ENCODE measurements around the gene SYNE2.
"Not testable (repeated sequence)": the region's sequence is repeated elsewhere in the genome, so short reads cannot be mapped to it uniquely, and the experiment has no call there.

SYNE2 gene

DNA sequence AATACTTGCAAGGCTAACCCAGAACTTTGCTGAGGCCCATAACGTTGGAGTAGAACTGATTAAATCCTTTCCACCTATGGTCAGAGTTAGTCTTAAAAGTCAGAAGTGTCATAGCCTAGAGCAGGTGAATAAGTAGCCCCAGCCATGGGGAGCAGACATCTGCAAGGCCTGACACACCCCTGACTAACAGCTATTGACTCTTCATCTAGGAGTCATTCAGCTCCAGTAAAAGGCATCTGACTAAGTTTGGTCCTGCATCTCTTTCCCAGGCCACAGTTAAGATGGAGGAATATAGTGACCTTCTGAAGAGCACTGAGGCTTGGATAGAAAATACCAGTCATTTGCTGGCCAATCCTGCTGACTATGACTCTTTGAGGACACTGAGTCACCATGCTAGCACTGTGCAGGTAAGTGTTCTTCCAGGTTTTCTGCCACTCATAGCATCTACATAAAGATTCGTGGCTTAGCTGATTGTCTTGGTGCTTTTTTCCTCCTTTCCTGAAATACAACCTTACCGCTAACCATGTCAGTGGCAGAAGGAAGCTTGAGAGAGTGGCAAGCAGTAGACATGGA, 228.5 kb downstream of the SYNE2 start:
- no peak for DNase-seq (ENCODE audit: low read depth in 2 of 2)

GRCh38 chr14:64082837-64083236, 230.0 kb downstream of the SYNE2 start:
- no peak for DNase-seq (ENCODE audit: low read depth in 2 of 2)

DNA sequence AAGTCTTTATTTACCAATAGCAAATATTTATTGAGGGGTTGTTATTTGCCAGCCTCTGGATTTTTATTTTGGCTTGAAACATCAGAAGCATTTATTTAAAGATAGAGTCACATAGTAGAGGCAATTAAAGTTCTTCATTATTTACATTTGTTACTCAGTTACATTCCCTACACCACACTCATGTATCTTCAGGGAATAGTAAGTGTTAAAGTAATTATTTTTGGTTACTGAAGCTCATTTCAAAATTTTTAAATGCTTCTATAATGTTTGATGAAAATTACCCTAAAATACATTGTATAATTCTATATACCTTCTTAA, 235.8 kb downstream of the SYNE2 start:
- DNase-seq (ENCODE audit: low read depth in 2 of 2), result no peak

DNA sequence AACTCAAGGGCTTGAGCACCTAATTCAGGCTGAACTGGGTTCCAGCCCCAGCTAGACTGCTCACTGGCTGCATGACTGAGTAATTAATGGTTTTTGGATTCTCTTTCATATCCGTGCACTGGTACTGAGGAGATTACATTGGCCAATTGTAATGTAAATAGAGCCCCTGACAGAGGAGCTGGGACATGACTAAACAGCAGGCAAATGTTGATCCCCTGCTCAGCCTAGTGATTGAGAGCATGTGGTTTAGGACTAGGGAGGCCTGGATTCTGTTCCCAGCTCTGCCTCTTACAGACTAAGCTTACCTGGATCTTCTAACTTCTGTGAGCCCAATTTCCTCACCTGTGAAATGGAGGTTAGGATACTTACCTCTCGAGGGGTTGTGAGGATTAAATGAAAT, 237.1 kb downstream of the SYNE2 start:
- no peak for DNase-seq (ENCODE audit: low read depth in 2 of 2)

DNA sequence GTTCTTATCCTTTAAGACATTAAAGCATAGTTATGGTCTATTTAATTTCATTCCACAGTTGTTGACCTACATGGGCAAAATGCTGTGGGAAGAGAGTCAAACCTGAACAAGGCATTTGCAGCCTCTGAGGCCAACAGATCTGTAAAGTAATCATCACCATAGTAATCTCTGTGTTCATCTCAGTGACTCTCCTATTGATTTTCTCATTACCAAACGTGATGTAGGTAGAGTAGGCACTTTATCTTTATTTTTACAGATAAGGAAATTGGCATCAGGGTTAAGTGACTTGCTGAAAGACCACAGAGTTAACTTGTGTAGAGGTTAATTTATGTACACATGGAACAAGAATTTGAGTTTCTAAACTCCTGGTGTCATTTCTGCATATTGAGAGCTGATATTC, 238.4 kb downstream of the SYNE2 start:
- DNase-seq (ENCODE audit: low read depth in 2 of 2), result no peak

- no peak for DNase-seq (ENCODE audit: low read depth in 2 of 2)
Observed at GRCh38 chr14:64092338-64092737, 239.5 kb downstream of the SYNE2 start.

- no peak for DNase-seq (ENCODE audit: low read depth in 2 of 2)
Observed at GRCh38 chr14:64092940-64093339, 240.1 kb downstream of the SYNE2 start.

GRCh38 chr14:64095620-64096019, 242.8 kb downstream of the SYNE2 start:
- no peak for DNase-seq (ENCODE audit: low read depth in 2 of 2)

DNA sequence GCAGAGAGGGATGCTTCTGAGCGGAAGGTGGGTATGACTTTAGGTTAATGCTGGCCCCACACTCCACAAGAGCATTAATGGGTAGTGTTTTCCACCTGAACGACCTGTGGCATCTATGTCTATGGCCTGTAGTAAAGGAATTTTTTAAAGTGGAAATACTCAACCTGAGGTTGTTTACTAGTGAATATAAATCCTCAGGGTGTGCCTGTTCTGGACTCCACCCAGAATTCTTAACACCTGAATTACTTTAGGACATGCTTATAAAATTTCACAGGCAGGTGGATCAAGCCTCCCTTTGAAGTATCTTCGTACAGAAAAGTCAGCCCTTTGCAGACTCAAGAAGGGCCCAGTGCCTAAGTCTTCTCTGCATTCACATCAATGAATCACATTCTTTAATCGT, 245.3 kb downstream of the SYNE2 start:
- DNase-seq (ENCODE audit: low read depth in 2 of 2), result no peak

- DNase-seq (ENCODE audit: low read depth in 2 of 2), result no peak
Observed at GRCh38 chr14:64107438-64107837, 254.6 kb downstream of the SYNE2 start.

- no peak for DNase-seq (ENCODE audit: low read depth in 2 of 2)
Observed at GRCh38 chr14:64109819-64110554, 257.2 kb downstream of the SYNE2 start.

DNA sequence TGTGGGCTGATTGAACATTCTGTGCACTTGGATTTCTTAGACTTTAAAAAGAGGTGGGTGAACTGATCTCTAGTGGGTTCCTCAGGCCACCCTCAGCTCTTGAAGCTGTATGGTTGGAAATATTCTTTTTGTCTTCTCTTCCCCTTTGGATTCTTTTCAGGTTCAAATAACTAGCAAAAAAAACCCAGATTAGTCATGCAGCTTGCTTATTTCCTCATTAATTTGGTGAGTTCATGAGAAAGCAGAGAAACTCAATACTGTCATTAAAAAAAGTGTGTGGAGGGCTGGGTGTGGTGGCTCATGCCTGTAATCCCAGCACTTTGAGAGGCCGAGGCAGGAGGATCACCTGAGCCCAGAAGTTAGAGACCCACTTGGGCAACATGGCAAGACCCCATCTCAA, 258.0 kb downstream of the SYNE2 start:
- DNase-seq (ENCODE audit: low read depth in 2 of 2), result no peak

- no peak for DNase-seq (ENCODE audit: low read depth in 2 of 2)
Observed at GRCh38 chr14:64112867-64113678, 260.3 kb downstream of the SYNE2 start.

GRCh38 chr14:64114166-64114565, 261.4 kb downstream of the SYNE2 start:
- DNase-seq (ENCODE audit: low read depth in 2 of 2), result no peak

- DNase-seq (ENCODE audit: low read depth in 2 of 2), result no peak
Observed at GRCh38 chr14:64114796-64115195, 262.0 kb downstream of the SYNE2 start.

DNA sequence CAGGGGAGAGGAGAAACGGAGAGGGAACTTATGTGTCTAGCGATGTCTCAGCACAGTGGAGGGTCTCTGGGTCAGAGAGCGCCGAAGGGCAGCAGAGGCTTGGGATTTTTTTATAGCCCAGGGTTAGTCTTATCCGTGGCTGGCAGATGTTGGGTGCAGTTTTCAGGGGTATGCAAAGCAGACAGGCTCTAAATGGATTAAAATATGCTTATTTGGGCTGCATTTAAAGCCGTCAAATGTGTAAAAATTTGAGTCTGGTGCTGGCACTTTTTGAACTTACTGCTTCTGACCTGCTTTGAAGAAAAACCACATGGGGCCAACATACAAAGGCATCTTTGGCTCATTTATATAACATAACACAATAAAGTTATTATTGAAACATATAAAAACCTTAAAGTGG, 262.6 kb downstream of the SYNE2 start:
- no peak for DNase-seq (ENCODE audit: low read depth in 2 of 2)

GRCh38 chr14:64117671-64118402, 265.0 kb downstream of the SYNE2 start:
- no peak for DNase-seq (ENCODE audit: low read depth in 2 of 2)

DNA sequence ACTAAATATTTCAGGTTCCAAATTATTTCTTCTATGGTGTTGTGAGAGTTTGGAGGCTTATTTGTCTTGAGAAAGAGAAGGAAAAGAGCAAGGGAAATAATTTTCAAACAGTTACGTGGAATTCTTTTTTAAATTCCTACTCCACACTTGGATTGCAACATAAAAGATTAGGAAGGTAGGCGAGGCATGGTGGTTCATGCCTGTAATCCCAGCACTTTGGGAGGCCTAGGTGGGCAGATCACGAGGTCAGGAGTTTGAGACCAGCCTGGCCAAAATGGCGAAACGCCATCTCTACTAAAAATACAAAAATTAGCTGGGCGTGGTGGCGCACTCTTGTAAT, 265.6 kb downstream of the SYNE2 start:
- DNase-seq (ENCODE audit: low read depth in 2 of 2), result not testable (repeated sequence)

GRCh38 chr14:64118892-64119291, 266.1 kb downstream of the SYNE2 start:
- no peak for DNase-seq (ENCODE audit: low read depth in 2 of 2)

DNA sequence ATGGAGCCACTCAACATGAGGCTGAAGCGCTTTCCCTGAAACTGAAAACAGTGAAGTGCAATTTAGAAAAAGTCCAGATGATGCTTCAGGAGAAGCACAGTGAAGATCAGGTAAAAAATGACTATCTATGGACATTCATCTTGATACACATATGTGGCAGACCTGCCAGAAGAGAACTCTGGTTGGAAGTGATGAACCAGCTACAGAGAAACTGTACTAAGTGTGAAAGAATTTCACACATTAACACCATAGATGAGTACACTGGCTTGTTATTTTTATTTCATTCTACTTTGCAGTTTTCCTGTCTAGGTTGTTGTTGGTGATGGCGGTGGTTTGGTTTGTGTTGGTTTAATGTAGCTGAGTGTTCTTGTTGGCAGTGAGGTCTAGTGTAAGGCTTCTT, 266.7 kb downstream of the SYNE2 start:
- no peak for DNase-seq (ENCODE audit: low read depth in 2 of 2)

DNA sequence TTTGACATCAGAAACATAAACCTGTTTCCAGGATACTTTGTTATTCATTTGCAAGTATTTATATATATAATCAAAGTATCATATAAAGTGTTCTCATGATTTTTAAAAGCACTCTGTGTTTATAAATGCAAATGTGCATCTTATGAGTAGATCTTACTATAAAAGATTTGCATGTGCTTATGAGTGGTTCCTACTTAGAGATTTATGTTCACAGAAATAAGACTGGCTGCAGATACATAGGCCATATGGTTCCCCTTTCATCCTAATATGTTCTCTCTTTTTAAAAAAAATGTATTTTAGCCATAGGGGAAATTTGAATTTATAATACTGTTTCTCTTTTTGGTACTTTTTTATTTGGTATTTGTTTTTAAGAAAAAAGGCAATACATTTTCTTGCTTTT, 267.2 kb downstream of the SYNE2 start:
- DNase-seq (ENCODE audit: low read depth in 2 of 2), result no peak

DNA sequence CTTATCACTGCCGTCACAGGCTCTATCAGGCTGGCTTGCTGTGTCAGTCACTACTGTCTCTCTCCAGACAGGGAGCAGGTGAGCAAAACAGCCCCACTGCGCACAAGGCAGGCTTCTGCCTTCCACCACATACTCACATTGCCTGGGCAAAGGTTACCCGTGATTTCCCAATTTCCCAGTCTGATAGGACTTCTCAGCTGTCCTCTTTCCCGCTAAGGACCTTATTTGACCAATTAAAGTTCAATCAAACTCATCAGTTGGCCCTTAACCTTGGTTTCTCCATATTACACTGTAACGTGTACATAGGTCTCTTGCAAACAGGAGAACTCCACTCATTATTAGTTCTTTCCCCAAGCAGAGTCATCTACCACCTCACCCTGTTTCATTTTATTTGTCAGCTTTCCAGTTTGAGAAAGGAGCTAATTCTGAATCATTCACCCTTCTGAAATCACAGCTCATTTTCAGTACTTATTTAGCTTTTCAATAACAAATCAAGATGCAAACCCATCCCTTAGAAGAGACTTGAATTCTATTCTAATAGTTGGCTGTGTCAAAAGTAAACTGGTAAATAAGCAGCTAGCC, 270.5 kb downstream of the SYNE2 start:
- DNase-seq (ENCODE audit: low read depth in 2 of 2), result no peak
